Upper lobe of left lung (tissue), 6 donors: Measurements from ENCODE around the gene CBX8. TPM values are rescaled to one million over a fixed set of nuclear protein-coding genes. Genes with fewer than 3 reads are reported as not detected.
"Not testable (repeated sequence)": the region's sequence is repeated elsewhere in the genome, so short reads cannot be mapped to it uniquely, and the experiment has no call there.

Experiments used
- ATAC-seq, 2 donors: fragments of 200-7000 bp; cut with Tn5 transposase; one replicate each; pipeline ENCODE4 v1.9.1; 2022; ENCODE audit warnings: mild to moderate bottlenecking in 2 of 2, moderate library complexity in 2 of 2; ENCODE audit not compliant: low FRiP score in 2 of 2
- DNase-seq, 2 donors: peaks; one replicate each; pipeline ENCODE4 v3.0.0-alpha.2; 2019 to 2020
- H3K27ac ChIP-seq, 4 donors: fragments of 200-600 bp; sonication (generic); one replicate each; pipeline ENCODE4 v1.5.1; 2016 to 2019
- H3K27me3 ChIP-seq, 4 donors: fragments of 200-600 bp; sonication (generic); one replicate each; pipeline ENCODE4 v1.5.1; 2017 to 2019
- H3K36me3 ChIP-seq, 4 donors: fragments of 200-600 bp; sonication (generic); one replicate each; pipeline ENCODE4 v1.5.1; 2016 to 2019
- H3K4me1 ChIP-seq, 4 donors: fragments of 200-600 bp; sonication (generic); one replicate each; pipeline ENCODE4 v1.5.1; 2018 to 2019
- H3K4me3 ChIP-seq, 4 donors: fragments of 200-600 bp; sonication (generic); one replicate each; pipeline ENCODE4 v1.5.1; 2017 to 2019; ENCODE audit warnings: mild to moderate bottlenecking in 2 of 4, moderate library complexity in 1 of 4
- H3K9me3 ChIP-seq, 4 donors: fragments of 200-600 bp; sonication (generic); one replicate each; pipeline ENCODE4 v1.5.1; 2018 to 2019
- CTCF ChIP-seq, 6 experiments: fragments of 450-650 bp in 4 of 6; fragments of 200-600 bp in 2 of 6; sonication (generic) in 2 of 6; IDR thresholded peaks; one replicate each; pipeline ENCODE4 v1.5.1; 2016 to 2019; ENCODE audit warnings: antibody characterized with exemption in 6 of 6
- EP300 ChIP-seq, 4 donors: sonication (generic); formaldehyde crosslinking; IDR thresholded peaks; one replicate each; pipeline ENCODE4 v1.5.1; 2017; ENCODE audit warnings: antibody characterized with exemption in 4 of 4, control low read depth in 2 of 4
- POLR2A ChIP-seq, 4 donors: fragments of 450-650 bp; IDR thresholded peaks; one replicate each; pipeline ENCODE4 v1.5.1; 2016 to 2017; ENCODE audit warnings: antibody characterized with exemption in 4 of 4, mild to moderate bottlenecking in 2 of 4
- POLR2AphosphoS5 ChIP-seq, 2 donors: sonication (generic); formaldehyde crosslinking; IDR thresholded peaks; one replicate each; pipeline ENCODE4 v1.5.1; 2017; ENCODE audit warnings: antibody characterized with exemption in 2 of 2
- WGBS, 2 donors: methylation state at CpG; one replicate each; pipeline ENCODE4 v1.1.5; 2017 to 2018; 5-methylcytosine and 5-hydroxymethylcytosine counted together
- total RNA-seq, 6 donors: library from RNA; depleted of rRNA in 4 of 6; stranded (reverse); fragments of >200 nt in 4 of 6; gene quantifications; one replicate each; pipeline versions ENCODE4 v1.1.0 to v1.2.1, GENCODE V29; 2016 to 2021
- donor health status: DM: no; HTN: no; CAD: no; lungs with moderate emphysema.
- donor health status: DM: no; HTN: yes; CAD: no; lungs with severe emphysema.

CBX8 gene
- total RNA-seq, 6 donors from 2014 or later = 2.0 to 16.8 (median 8.8) TPM

- TF ChIP-seq POLR2A (IDR thresholded peaks at IDR 0.05) (no peak), CTCF (IDR thresholded peaks at IDR 0.05) (no peak), EP300 (IDR thresholded peaks at IDR 0.05) (no peak), POLR2AphosphoS5 (IDR thresholded peaks at IDR 0.05) (no peak)
- Histone ChIP-seq H3K27ac (no peak overlapping the region), H3K4me3 (no peak overlapping the region), H3K4me1 (peaks cover 16 to 30% (median 19%) of the 10 kb centered on the region in 4 donors), H3K9me3 (no peaks in the 10 kb centered on the region), H3K27me3 (peaks cover 0 to 13% (median 5%) of the 10 kb centered on the region in 4 donors), H3K36me3 (no peaks in the 10 kb centered on the region)
- DNase-seq (no peak), ATAC-seq (no peak)
- 89% methylated on average over 6 of the region's 6 CpGs for WGBS, 2 donors
Observed at GRCh38 chr17:79775632-79776031, 21.2 kb downstream of the CBX8 start.

DNA sequence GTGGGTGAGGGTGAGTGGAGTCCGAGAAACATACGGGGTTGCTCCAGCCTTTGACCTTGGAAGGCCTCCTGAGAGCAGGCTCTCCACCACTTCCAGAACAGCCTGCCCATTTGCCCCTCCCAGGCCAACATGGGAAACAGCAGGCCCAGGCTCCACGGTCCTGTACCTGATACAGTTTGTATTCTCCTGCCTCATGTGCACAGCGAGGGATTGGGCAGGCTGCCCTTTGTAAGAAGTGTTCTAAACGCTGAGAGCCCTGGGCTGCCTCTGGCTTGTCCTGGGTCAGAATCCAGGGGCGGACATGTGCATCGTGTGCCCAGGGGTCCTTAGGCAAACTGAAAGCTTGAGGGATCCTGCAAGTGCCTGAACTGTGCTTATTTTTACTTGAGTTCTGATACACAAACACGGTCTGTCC is 22.3 kb downstream of the CBX8 start:
- WGBS, 2 donors = 85% methylated on average over 5 to 8 of the region's 8 CpGs
- Histone ChIP-seq H3K9me3 (no peaks in the 10 kb centered on the region), H3K4me1 (peaks cover 16 to 29% (median 19%) of the 10 kb centered on the region in 4 donors), H3K27ac (no peak overlapping the region), H3K4me3 (no peak overlapping the region), H3K36me3 (no peaks in the 10 kb centered on the region), H3K27me3 (peaks cover 0 to 13% (median 5%) of the 10 kb centered on the region in 4 donors)
- DNase-seq (no peak), ATAC-seq (no peak)
- TF ChIP-seq POLR2AphosphoS5 (IDR thresholded peaks at IDR 0.05) (no peak), CTCF (IDR thresholded peaks at IDR 0.05) (no peak), EP300 (IDR thresholded peaks at IDR 0.05) (no peak), POLR2A (IDR thresholded peaks at IDR 0.05) (no peak)

DNA sequence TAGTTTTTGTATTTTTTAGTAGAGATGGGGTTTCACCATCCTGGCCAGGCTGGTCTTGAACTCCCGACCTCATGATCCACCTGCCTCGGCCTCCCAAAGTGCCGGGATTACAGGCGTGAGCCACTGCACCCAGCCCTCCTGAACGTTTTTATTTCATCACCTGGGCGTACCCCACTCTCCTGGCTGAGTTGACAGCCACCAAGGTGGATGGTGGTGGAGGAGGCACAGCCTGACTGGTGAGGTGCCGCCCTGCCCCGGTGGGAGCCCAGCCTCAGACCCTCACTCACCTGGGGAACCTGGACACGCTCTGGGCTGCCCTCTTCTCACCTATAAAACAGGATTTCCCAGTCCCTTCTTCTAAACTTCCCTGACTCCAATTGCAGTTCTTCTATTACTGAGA is 24.2 kb downstream of the CBX8 start:
- H3K36me3 ChIP-seq, ATAC-seq, H3K27me3 ChIP-seq, H3K9me3 ChIP-seq, H3K4me3 ChIP-seq, H3K27ac ChIP-seq: not testable (repeated sequence)
- peaks cover 5 to 14% (median 8%) of the 10 kb centered on the region in 4 donors for H3K4me1 ChIP-seq
- peak in 1 of 2 donors; percentile 60 for DNase-seq
- WGBS, 2 donors = 85 to 86% methylated on average over 9 of the region's 9 CpGs

- Histone ChIP-seq H3K27me3 (no peaks in the 10 kb centered on the region), H3K27ac (no peak overlapping the region), H3K9me3 (no peaks in the 10 kb centered on the region), H3K36me3 (no peaks in the 10 kb centered on the region), H3K4me3 (no peak overlapping the region), H3K4me1 (peaks cover 0 to under 1% (median 0%) of the 10 kb centered on the region in 4 donors)
- WGBS, 2 donors = 92 to 93% methylated on average over 6 of the region's 6 CpGs
- no peak for DNase-seq
- no peak for ATAC-seq
- no peak for TF ChIP-seq CTCF (IDR thresholded peaks at IDR 0.05)
- no peak for TF ChIP-seq POLR2AphosphoS5 (IDR thresholded peaks at IDR 0.05)
- TF ChIP-seq POLR2A (IDR thresholded peaks at IDR 0.05) = no peak
- no peak for TF ChIP-seq EP300 (IDR thresholded peaks at IDR 0.05)
Observed at GRCh38 chr17:79771276-79771675, 25.6 kb downstream of the CBX8 start.

- DNase-seq (peak in 1 of 2 donors; percentile 46), ATAC-seq (no peak)
- no peak for TF ChIP-seq POLR2A (IDR thresholded peaks at IDR 0.05)
- TF ChIP-seq CTCF (IDR thresholded peaks at IDR 0.05) = no peak
- no peak for TF ChIP-seq POLR2AphosphoS5 (IDR thresholded peaks at IDR 0.05)
- TF ChIP-seq EP300 (IDR thresholded peaks at IDR 0.05) = no peak
- Histone ChIP-seq H3K36me3 (no peaks in the 10 kb centered on the region), H3K9me3 (no peaks in the 10 kb centered on the region), H3K4me3 (no peak overlapping the region), H3K27me3 (no peaks in the 10 kb centered on the region), H3K27ac (no peak overlapping the region), H3K4me1 (no peaks in the 10 kb centered on the region)
- WGBS, 2 donors = 83 to 84% methylated on average over 22 to 28 of the region's 28 CpGs
Observed at GRCh38 chr17:79769570-79770506, 27.0 kb downstream of the CBX8 start.
